A549 (cell line): ENCODE data around the gene SMAD5.

Experiments
- BCL3 ChIP-seq: fragments of >200 bp; sonication (Bioruptor Twin); formaldehyde crosslinking; IDR thresholded peaks from 3 replicates; pipeline ENCODE4 v1.6.1; 2016
- CHD4 ChIP-seq: fragments of 200-600 bp; sonication (generic); IDR thresholded peaks from 2 replicates; pipeline ENCODE4 v1.6.1; 2016; ENCODE audit warnings: antibody characterized with exemption, mild to moderate bottlenecking, borderline replicate concordance
- CTCF ChIP-seq: fragments of >200 bp; sonication (Bioruptor Twin); formaldehyde crosslinking; IDR thresholded peaks from 3 replicates; pipeline ENCODE4 v1.5.1; 2016
- E2F6 ChIP-seq: IDR thresholded peaks from 2 replicates; pipeline ENCODE4 v1.6.1; 2012; ENCODE audit warnings: low read depth, borderline replicate concordance
- GATA3 ChIP-seq: IDR thresholded peaks from 2 replicates; pipeline ENCODE4 v1.6.1; 2012; ENCODE audit warnings: borderline replicate concordance
- HMGXB4 ChIP-seq: fragments of 250-450 bp; sonication (Bioruptor Pico); IDR thresholded peaks from 2 replicates; pipeline ENCODE4 v1.5.0; 2021; ENCODE audit warnings: mild to moderate bottlenecking, moderate library complexity, borderline replicate concordance
- MAX ChIP-seq: IDR thresholded peaks from 2 replicates; pipeline ENCODE4 v1.6.1; 2012
- POLR2A ChIP-seq: IDR thresholded peaks from 2 replicates; pipeline ENCODE4 v1.6.1; 2012; ENCODE audit warnings: mild to moderate bottlenecking, low read length
- RCOR1 ChIP-seq: fragments of 150-350 bp; IDR thresholded peaks from 2 replicates; pipeline ENCODE4 v1.6.1; 2014; ENCODE audit warnings: antibody characterized with exemption, low read length, low read depth
- REST ChIP-seq: fragments of 200-600 bp; sonication (generic); IDR thresholded peaks from 2 replicates; pipeline ENCODE4 v1.6.1; 2016; ENCODE audit warnings: antibody characterized with exemption, mild to moderate bottlenecking, moderate library complexity
- SREBF2 ChIP-seq: fragments of 450-650 bp; IDR thresholded peaks from 2 replicates; pipeline ENCODE4 v1.6.1; 2014; ENCODE audit warnings: mild to moderate bottlenecking, moderate library complexity
- ZNF302 ChIP-seq: fragments of 250-450 bp; sonication (Bioruptor Pico); IDR thresholded peaks from 2 replicates; pipeline ENCODE4 v1.9.0; 2021; ENCODE audit warnings: inconsistent platforms, mild to moderate bottlenecking, moderate library complexity

- TF ChIP-seq CTCF = no peak
- no peak for TF ChIP-seq BCL3
- no peak for TF ChIP-seq CHD4
- TF ChIP-seq REST = no peak
- TF ChIP-seq E2F6 = no peak
- TF ChIP-seq MAX = no peak
- TF ChIP-seq RCOR1 = no peak
- TF ChIP-seq HMGXB4 (CRISPR knock-in tag) = no peak
- TF ChIP-seq ZNF302 (CRISPR knock-in tag) = no peak
- TF ChIP-seq GATA3 = no peak
- no peak for TF ChIP-seq POLR2A
- no peak for TF ChIP-seq SREBF2
These were observed 93.2 kb downstream of the SMAD5 start for GRCh38 chr5:136225796-136226195.
